Activated T-helper 1 cell treated with anti-CD3 and anti-CD28 coated beads, Interleukin-12 subunit alpha, Interleukin-12 subunit beta, Interleukin-2, Interleukin-4 antibody, amounts not matched to agents 30 ng/mL and 10 ng/mL and 1 ng/mL, durations not matched to agents 14 hours and 24 hours and 36 hours (primary cell): ENCODE data around the gene APBA1. TPM values are rescaled to one million over a fixed set of nuclear protein-coding genes. Genes with fewer than 3 reads are reported as not detected.
"Not testable (repeated sequence)": the region's sequence is repeated elsewhere in the genome, so short reads cannot be mapped to it uniquely, and the experiment has no call there.

Experiments used
- DNase-seq: peaks from one replicate; pipeline ENCODE4 v3.0.0; 2021; ENCODE audit warnings: low spot score
- H3K27ac Mint-ChIP-seq: one replicate; pipeline ENCODE4 v1.8.0; 2021; ENCODE audit warnings: mild to moderate bottlenecking, mixed read lengths
- H3K27me3 Mint-ChIP-seq: one replicate; pipeline ENCODE4 v1.8.0; 2022; ENCODE audit warnings: mild to moderate bottlenecking, moderate library complexity, mixed read lengths; ENCODE audit not compliant: insufficient read depth
- H3K36me3 Mint-ChIP-seq: one replicate; pipeline ENCODE4 v1.8.0; 2021; ENCODE audit warnings: low read depth, mixed read lengths
- H3K4me1 Mint-ChIP-seq: one replicate; pipeline ENCODE4 v1.8.0; 2021; ENCODE audit warnings: low read depth, mixed read lengths
- H3K4me3 Mint-ChIP-seq: one replicate; pipeline ENCODE4 v1.8.0; 2021; ENCODE audit warnings: mild to moderate bottlenecking, moderate library complexity, mixed read lengths
- H3K9me3 Mint-ChIP-seq: one replicate; pipeline ENCODE4 v1.8.0; 2021; ENCODE audit warnings: mixed read lengths
- intact Hi-C: fragments of 100-400 bp; cut with micrococcal nuclease; formaldehyde crosslinking; loops from one replicate; pipeline ENCODE4 v1.15.1; 2024
- total RNA-seq: library from RNA; stranded (reverse); gene quantifications from 2 replicates; pipeline ENCODE4 v1.2.3, GENCODE V29; 2022

Gene APBA1
- total RNA-seq, 1 donor from 2014 or later = 3.5 TPM

- intact Hi-C loops = loop anchor here (10.0 kb wide), 1 partner anchor 327 kb away; no protein-coding TSS in a partner anchor
- H3K9me3 Mint-ChIP-seq = no peaks in the 10 kb centered on the region
- no peaks in the 10 kb centered on the region for H3K27me3 Mint-ChIP-seq
- no peaks in the 10 kb centered on the region for H3K4me1 Mint-ChIP-seq
- no peak for DNase-seq
- no peak overlapping the region for H3K4me3 Mint-ChIP-seq
- H3K36me3 Mint-ChIP-seq = no peaks in the 10 kb centered on the region
- H3K27ac Mint-ChIP-seq = no peak overlapping the region
These were observed 244.0 kb downstream of the APBA1 start for GRCh38 chr9:69428017-69428785.

DNA sequence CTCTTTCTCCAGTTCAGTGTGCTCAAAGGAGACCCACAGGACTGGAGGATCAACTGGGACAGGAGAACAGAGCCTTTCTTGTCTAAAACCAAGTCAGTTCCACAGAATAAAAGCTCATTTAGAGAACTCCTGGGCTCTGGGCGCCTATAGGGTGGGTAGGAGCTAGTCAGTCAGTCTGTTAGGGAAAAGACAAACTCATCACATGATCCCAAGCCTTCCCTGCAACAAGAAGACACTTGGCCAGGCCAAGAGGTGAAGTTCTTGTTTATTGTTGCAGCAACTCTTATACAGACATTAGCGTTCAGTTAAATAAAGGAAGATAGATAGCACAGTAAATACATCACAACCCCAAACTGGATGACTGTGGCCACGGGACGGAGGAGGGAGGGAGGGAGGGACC, 244.9 kb downstream of the APBA1 start:
- Mint-ChIP-seq H3K27me3 (no peaks in the 10 kb centered on the region), H3K27ac (no peak overlapping the region), H3K36me3 (no peaks in the 10 kb centered on the region), H3K4me1 (no peaks in the 10 kb centered on the region), H3K4me3 (no peak overlapping the region), H3K9me3 (no peaks in the 10 kb centered on the region)
- intact Hi-C loops = loop anchor here (10.0 kb wide), 1 partner anchor 328 kb away; no protein-coding TSS in a partner anchor
- DNase-seq = no peak

- no peaks in the 10 kb centered on the region for H3K27me3 Mint-ChIP-seq
- intact Hi-C loops = loop anchor here (10.0 kb wide), 1 partner anchor 330 kb away; no protein-coding TSS in a partner anchor
- DNase-seq = no peak
- no peak overlapping the region for H3K4me3 Mint-ChIP-seq
- H3K4me1 Mint-ChIP-seq = no peaks in the 10 kb centered on the region
- H3K27ac Mint-ChIP-seq = no peak overlapping the region
- H3K36me3 Mint-ChIP-seq = no peaks in the 10 kb centered on the region
- H3K9me3 Mint-ChIP-seq = no peaks in the 10 kb centered on the region
These were observed 246.9 kb downstream of the APBA1 start for GRCh38 chr9:69425136-69425801.

GRCh38 chr9:69421908-69422801, 250.0 kb downstream of the APBA1 start:
- intact Hi-C loops = loop anchor here (2.0 to 10.0 kb wide), 4 partner anchors 251 to 690 kb away; partner anchors contain the start of gene APBA1
- peak; percentile 31 for DNase-seq
- Mint-ChIP-seq H3K36me3 (no peaks in the 10 kb centered on the region), H3K9me3 (no peaks in the 10 kb centered on the region), H3K27ac (no peak overlapping the region), H3K4me1 (no peaks in the 10 kb centered on the region), H3K4me3 (no peak overlapping the region), H3K27me3 (no peaks in the 10 kb centered on the region)

DNA sequence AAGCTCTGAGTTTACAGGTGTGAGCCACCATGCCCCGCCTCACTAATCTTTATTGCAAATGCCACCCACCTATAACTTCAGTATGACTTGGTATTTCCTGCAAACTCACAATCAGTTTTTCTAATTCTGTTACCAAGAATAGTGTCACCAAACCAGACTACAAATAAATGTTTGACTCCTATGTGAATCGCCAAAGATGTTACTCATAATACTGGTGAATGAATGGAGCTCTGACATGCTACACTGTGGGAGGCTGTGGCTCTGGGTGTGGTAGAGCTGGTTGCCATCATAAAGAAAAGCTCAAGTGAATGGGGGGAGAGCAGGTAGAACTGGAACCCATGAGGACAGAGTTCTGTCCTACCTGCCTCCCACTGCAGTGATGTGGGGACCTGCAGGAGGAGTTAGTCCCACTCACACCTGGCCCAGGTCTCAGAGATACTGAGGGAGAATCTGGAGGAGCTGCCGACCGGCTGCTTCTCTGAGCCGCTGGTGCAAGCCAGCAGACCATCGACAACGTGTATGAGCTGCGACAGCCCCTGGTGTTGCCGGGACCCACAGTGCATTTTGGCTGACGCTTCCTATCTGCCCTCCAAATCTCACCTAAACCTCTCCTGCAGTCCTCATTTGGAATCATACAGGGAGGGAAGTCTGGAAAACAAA, 251.4 kb downstream of the APBA1 start:
- Mint-ChIP-seq H3K27me3 (no peaks in the 10 kb centered on the region), H3K27ac (no peak overlapping the region), H3K36me3 (no peaks in the 10 kb centered on the region), H3K4me3 (no peak overlapping the region), H3K4me1 (no peaks in the 10 kb centered on the region), H3K9me3 (no peaks in the 10 kb centered on the region)
- no peak for DNase-seq
- intact Hi-C loops = loop anchor here (5.0 to 10.0 kb wide), 2 partner anchors 334 to 692 kb away; no protein-coding TSS in a partner anchor

DNA sequence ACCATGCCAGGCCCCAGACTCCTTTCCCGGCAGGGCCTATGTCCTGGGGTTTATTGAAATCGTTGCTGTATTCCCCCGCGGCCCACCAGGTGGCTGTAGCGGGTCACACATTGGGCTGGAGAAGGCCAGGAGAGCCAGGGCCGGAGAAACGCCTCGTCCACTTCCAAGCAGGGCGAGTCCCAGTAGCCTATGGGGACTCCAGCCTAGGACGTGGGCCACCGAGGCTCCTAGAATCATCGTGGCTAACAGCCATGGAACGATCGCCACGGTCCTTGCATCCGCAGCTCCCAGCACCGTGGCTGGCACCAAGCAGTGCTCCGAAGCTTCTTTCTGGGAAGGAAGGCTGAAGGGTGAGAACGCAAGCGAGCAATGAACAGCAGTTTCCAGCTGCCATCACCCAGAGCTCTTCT, 259.4 kb downstream of the APBA1 start:
- Mint-ChIP-seq H3K36me3 (no peaks in the 10 kb centered on the region), H3K27ac (no peak overlapping the region), H3K27me3 (peaks cover 9% of the 10 kb centered on the region), H3K9me3 (no peaks in the 10 kb centered on the region), H3K4me3 (no peak overlapping the region), H3K4me1 (no peaks in the 10 kb centered on the region)
- DNase-seq = no peak
- intact Hi-C loops = no loop called here

- Mint-ChIP-seq H3K27me3 (peaks cover 9% of the 10 kb centered on the region), H3K36me3 (no peaks in the 10 kb centered on the region), H3K4me1 (no peaks in the 10 kb centered on the region), H3K4me3 (no peak overlapping the region), H3K27ac (no peak overlapping the region), H3K9me3 (no peaks in the 10 kb centered on the region)
- intact Hi-C loops = no loop called here
- no peak for DNase-seq
These were observed 260.0 kb downstream of the APBA1 start for GRCh38 chr9:69411931-69412740.

- Mint-ChIP-seq H3K4me1 (no peaks in the 10 kb centered on the region), H3K36me3 (no peaks in the 10 kb centered on the region), H3K4me3 (no peak overlapping the region), H3K27me3 (peaks cover 9% of the 10 kb centered on the region), H3K27ac (no peak overlapping the region), H3K9me3 (no peaks in the 10 kb centered on the region)
- DNase-seq = no peak
- intact Hi-C loops = no loop called here
These were observed 260.9 kb downstream of the APBA1 start for GRCh38 chr9:69411246-69411645.

GRCh38 chr9:69409936-69410335, 262.2 kb downstream of the APBA1 start:
- H3K4me3 Mint-ChIP-seq, H3K36me3 Mint-ChIP-seq, intact Hi-C loops, H3K9me3 Mint-ChIP-seq, H3K27ac Mint-ChIP-seq, H3K4me1 Mint-ChIP-seq, DNase-seq, H3K27me3 Mint-ChIP-seq: not testable (repeated sequence)

DNA sequence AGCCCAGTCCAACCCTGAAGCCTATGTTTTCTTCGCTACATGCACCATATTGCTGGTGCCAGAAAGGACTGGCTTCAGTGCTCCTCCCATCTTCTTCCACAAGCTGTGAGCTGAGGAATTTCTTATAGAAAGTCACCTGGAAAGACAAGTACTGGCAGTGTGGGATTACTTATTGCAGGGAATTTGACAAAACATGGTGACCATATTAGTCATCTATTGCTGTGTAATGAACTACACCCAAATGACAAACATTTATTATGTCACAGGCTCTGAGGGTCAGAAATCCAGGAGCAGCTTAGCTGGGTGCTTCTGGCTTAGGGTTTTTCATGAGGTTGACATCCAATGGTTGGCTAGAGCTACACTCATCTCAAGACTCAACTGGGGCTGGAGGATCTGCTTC, 271.7 kb downstream of the APBA1 start:
- Mint-ChIP-seq H3K4me3 (no peak overlapping the region), H3K27ac (no peak overlapping the region), H3K4me1 (no peaks in the 10 kb centered on the region), H3K36me3 (no peaks in the 10 kb centered on the region), H3K9me3 (no peaks in the 10 kb centered on the region), H3K27me3 (peaks cover 2% of the 10 kb centered on the region)
- DNase-seq = no peak
- intact Hi-C loops = no loop called here

- Mint-ChIP-seq H3K4me3 (no peak overlapping the region), H3K27me3 (peaks cover under 1% of the 10 kb centered on the region), H3K36me3 (no peaks in the 10 kb centered on the region), H3K4me1 (no peaks in the 10 kb centered on the region), H3K27ac (no peak overlapping the region), H3K9me3 (no peaks in the 10 kb centered on the region)
- no peak for DNase-seq
- intact Hi-C loops = no loop called here
These were observed 274.6 kb downstream of the APBA1 start for GRCh38 chr9:69397384-69398214.
